Testis (tissue), 2 donors: Measurements from ENCODE around the gene ACE.

Experiments
- POLR2A ChIP-seq: fragments of 450-650 bp; IDR thresholded peaks from one replicate; pipeline ENCODE4 v1.6.1; 2017; ENCODE audit warnings: antibody characterized with exemption, mild to moderate bottlenecking, moderate library complexity
- TF ChIP-seq, protein P1 (sequence below), 3 experiments: fragments of 450-650 bp in 2 of 3; fragments of 200-600 bp in 1 of 3; sonication (generic) in 1 of 3; IDR thresholded peaks; one replicate each; pipeline ENCODE4 v1.5.1; 2016 to 2019; ENCODE audit warnings: antibody characterized with exemption in 3 of 3, mild to moderate bottlenecking in 2 of 3, moderate library complexity in 1 of 3

DNA sequence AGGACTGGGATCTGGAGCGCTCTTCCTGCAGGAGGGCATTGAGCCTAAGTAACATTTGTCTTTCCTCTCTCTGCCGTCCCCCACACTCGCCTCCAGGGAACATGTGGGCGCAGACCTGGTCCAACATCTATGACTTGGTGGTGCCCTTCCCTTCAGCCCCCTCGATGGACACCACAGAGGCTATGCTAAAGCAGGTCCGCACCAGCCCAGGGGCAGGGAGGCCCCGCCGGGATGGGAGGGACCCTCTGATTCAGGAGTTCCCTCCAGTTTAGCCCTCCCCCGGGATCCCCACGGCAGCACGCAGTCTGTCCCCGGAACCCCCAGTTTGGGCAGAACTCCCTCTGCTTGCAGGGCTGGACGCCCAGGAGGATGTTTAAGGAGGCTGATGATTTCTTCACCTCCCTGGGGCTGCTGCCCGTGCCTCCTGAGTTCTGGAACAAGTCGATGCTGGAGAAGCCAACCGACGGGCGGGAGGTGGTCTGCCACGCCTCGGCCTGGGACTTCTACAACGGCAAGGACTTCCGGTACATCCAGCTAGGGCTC lies 14.1 kb downstream of the ACE start:
- TF ChIP-seq, protein P1, sequence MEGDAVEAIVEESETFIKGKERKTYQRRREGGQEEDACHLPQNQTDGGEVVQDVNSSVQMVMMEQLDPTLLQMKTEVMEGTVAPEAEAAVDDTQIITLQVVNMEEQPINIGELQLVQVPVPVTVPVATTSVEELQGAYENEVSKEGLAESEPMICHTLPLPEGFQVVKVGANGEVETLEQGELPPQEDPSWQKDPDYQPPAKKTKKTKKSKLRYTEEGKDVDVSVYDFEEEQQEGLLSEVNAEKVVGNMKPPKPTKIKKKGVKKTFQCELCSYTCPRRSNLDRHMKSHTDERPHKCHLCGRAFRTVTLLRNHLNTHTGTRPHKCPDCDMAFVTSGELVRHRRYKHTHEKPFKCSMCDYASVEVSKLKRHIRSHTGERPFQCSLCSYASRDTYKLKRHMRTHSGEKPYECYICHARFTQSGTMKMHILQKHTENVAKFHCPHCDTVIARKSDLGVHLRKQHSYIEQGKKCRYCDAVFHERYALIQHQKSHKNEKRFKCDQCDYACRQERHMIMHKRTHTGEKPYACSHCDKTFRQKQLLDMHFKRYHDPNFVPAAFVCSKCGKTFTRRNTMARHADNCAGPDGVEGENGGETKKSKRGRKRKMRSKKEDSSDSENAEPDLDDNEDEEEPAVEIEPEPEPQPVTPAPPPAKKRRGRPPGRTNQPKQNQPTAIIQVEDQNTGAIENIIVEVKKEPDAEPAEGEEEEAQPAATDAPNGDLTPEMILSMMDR (IDR thresholded peaks at IDR 0.05) = no peak
- no peak for TF ChIP-seq POLR2A
